HG02885 (cell line): Measurements from ENCODE around the gene MSL2.
"Not testable (repeated sequence)": the region's sequence is repeated elsewhere in the genome, so short reads cannot be mapped to it uniquely, and the experiment has no call there.

Experiments used
- ATAC-seq: cut with Tn5 transposase; IDR thresholded peaks from one replicate; pipeline ENCODE4 v1.9.1; 2021; ENCODE audit warnings: mild to moderate bottlenecking; ENCODE audit not compliant: unreplicated experiment, poor library complexity

Gene MSL2

GRCh38 chr3:136193278-136194054 is 2.7 kb downstream of the MSL2 start:
- no peak for ATAC-seq

DNA sequence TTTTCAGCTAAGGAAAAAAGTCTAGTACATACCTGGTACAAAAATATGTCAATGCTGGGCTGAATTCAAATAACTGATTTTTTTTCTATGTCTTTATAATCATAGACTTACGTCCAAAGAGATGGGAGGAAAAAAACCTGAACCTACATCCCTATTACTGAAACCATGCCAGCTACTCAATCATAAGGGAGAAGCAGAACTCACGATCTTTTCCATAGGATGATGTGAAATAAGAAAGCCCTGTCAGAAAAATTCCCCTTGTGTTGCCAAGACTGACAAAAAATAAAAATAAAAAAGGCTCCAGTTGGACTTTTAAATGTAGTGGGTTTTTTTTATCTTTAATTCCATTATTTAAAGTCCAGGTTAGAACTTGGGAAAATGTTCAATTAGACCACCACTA is 3.3 kb downstream of the MSL2 start:
- no peak for ATAC-seq

DNA sequence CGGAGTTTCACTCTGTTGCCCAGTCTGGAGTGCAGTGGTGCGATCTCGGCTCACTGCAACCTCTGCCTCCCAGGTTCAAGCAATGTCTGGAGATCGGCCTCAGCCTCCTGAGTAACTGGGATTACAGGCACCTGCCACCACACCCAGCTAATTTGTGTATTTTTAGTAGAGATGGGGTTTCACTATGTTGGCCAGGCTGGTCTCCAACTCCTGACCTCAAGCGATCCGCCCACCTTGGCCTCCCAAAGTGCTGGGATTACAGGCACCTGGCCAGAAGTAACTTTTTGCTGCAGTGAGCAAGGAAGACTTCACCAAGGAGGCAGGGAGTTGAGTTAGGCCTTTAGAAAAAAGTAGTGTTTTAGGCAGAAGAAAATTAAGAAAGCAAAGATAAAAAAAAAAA is 3.9 kb downstream of the MSL2 start:
- ATAC-seq, result not testable (repeated sequence)

- ATAC-seq, result no peak
Observed at GRCh38 chr3:136189859-136190617, 6.1 kb downstream of the MSL2 start.

GRCh38 chr3:136189043-136189442 is 7.1 kb downstream of the MSL2 start:
- no peak for ATAC-seq

DNA sequence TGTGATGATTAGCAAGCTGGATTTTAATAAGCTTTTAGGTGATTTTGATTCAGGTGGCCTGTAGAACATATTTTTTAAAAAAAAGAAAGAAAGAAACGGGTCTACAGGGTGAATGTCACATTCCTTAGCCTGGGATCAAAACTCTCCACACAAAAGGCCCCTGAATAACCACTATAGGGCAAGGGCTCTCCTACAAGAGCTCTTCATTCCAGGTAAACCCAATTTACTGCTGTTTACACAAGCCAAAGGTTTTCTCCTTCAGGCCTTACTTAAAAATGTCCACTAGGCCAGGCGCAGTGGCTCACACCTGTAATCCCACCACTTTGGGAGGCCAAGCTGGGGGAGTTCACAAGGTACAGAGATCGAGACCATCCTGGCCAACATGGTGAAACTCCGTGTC is 8.3 kb downstream of the MSL2 start:
- no peak for ATAC-seq

GRCh38 chr3:136186846-136187245 is 9.3 kb downstream of the MSL2 start:
- no peak for ATAC-seq

DNA sequence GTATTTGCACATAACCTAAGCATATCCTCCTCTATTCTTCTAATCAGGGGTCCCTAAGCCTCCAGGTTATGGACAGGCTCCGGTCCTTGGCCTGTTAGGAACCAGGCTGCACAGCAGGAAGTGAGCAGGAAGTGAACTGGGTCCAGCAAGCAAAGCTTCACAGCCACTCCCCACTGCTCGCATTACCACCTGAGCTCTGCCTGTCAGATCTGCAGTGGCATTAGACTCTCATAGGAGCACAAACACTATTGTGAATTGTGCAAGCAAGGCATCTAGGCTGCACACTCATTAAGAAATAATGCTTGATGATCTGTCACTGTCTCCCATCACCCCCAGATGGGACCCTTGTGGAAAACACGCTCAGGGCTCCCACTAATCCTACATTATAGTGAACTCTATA is 9.8 kb downstream of the MSL2 start:
- peak; percentile 63 for ATAC-seq

- no peak for ATAC-seq
Observed at GRCh38 chr3:136184703-136185102, 11.4 kb downstream of the MSL2 start.

DNA sequence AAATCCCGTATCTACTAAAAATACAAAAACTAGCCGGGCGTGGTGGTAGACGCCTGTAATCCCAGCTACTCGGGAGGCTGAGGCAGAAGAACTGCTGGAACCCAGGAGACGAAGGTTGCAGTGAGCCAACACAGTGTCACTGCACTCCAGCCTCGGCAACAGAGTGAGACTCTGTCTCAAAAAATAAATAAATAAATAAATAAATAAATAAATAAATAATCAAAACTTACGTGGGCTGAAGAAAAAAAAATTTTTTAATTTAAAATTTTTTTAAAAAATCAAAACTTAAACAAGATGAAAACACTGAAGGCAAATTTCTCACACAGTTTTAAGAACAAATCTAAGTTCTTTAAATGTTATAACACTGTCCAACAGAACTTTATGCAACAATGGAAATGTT is 14.4 kb downstream of the MSL2 start:
- no peak for ATAC-seq

GRCh38 chr3:136177876-136178275 is 18.3 kb downstream of the MSL2 start:
- no peak for ATAC-seq

DNA sequence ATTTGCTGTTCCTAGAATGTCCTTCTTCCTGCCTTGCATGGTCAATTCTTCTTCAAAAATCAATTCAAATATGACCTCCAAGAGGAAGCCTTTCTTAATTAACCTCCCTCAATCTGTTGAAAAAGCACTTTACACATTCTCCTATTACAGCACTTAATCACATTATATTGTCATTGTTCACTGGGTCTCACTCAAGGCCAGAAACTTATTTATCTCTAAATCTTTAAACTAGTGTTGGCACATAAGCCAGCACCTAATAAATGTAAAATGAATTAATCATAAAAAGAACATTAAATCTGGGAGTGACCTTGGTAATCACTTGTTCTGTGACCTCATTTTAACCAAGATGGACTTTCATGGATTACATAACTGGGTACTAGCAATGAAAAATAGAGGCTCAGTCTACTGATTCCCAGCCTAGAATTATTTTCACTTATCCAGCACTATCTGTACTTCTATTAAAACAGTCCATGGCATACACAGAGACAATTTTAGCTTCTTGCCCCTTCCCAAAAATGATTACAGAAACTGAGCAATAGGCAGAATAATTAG is 22.1 kb downstream of the MSL2 start:
- no peak for ATAC-seq

GRCh38 chr3:136171097-136171542 is 25.0 kb downstream of the MSL2 start:
- ATAC-seq, result no peak

GRCh38 chr3:136168236-136168635 is 27.9 kb downstream of the MSL2 start:
- not testable (repeated sequence) for ATAC-seq

- ATAC-seq, result no peak
Observed at GRCh38 chr3:136166507-136166906, 29.6 kb downstream of the MSL2 start.

- ATAC-seq, result not testable (repeated sequence)
Observed at GRCh38 chr3:136163607-136164006, 32.5 kb downstream of the MSL2 start.

GRCh38 chr3:136162322-136162721 is 33.8 kb downstream of the MSL2 start:
- ATAC-seq, result no peak

- ATAC-seq, result no peak
Observed at GRCh38 chr3:136161516-136161915, 34.6 kb downstream of the MSL2 start.

- ATAC-seq, result no peak
Observed at GRCh38 chr3:136152963-136153362, 43.2 kb downstream of the MSL2 start.

DNA sequence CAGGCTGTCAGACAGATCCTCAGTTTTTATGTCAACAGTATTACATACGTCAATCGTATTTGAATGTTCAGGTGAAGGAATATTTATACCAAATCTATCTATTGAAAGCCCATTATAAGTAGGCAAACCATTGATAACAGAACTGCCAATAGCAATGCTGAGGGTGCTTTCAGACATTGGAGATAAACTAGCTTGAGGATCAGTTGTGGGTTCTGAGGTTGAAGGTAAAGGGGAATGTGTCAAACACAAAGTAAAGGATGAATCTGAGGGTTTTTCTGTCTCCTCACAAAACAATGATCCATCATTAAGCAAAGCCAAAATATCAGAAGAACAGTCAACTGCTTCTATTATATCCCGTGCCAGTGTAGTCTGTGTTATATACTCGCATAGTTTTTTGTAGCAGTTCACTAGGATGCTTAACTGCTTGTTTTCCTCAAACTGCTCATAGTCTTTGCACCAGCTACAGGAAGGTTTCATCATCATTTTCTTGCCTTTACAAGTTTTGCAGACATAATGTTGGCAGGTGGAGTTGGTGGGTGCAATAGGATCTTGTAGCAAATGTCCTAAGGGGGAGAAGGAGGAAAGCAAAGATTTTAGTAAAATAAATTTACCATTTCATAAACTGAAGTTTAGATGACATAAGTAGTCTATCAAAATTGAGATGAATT is 43.8 kb downstream of the MSL2 start:
- no peak for ATAC-seq

DNA sequence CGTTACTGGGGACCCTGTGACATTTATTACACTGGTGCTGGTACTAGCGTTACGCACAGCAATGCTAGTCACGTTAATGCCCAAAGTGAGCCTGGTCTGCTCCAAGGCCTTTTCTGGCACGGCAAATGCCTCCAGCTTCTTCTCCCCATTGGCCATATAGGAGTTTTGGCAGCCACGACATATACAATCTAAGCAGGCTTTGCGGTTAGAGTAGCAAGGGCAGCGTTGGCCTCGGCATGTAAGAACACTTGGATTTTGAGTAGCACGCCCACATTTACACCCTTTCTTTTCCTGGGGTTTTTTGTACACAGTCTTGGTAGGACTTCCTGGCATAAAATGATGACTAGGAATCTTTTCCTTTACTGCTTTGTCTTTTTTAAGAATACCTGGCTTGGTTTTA is 44.9 kb downstream of the MSL2 start:
- no peak for ATAC-seq
